GM12878 (cell line): ENCODE data around the gene KARS1. TPM values are rescaled to one million over a fixed set of nuclear protein-coding genes. Genes with fewer than 3 reads are reported as not detected.

Source experiments
- ATAC-seq: fragments of 200-7000 bp; cut with Tn5 transposase; 3 replicates; pipeline ENCODE4 v1.9.1; 2020; ENCODE audit warnings: mild to moderate bottlenecking, moderate library complexity
- BruUV-seq: library from RNA; stranded (reverse); fragments of 400-500 nt; replicated peaks from 2 replicates; lab custom pipeline; 2021; lab: Mats Ljungman, UMichigan
- CTCF ChIA-PET: fragments of 300-600 bp; sonication (Branson Sonifier 250); formaldehyde crosslinking; extraction: SDS; loops from one replicate; lab custom pipeline; 2021; ENCODE audit warnings: inconsistent platforms; lab: Yijun Ruan, JAX
- POLR2A ChIA-PET: fragments of 350-600 bp; formaldehyde crosslinking; extraction: SDS; loops from one replicate; lab custom pipeline; 2021; ENCODE audit warnings: inconsistent platforms; lab: Charles Lee
- RAD21 ChIA-PET: fragments of 300-600 bp; sonication (Branson Sonifier 250); formaldehyde crosslinking; loops from one replicate; lab custom pipeline; 2023; ENCODE audit warnings: antibody characterized with exemption; ENCODE audit not compliant: unreplicated experiment; lab: Charles Lee
- SMC1A ChIA-PET: fragments of 300-600 bp; sonication (Branson Sonifier 250); formaldehyde crosslinking; loops from one replicate; lab custom pipeline; 2023; ENCODE audit not compliant: unreplicated experiment, uncharacterized antibody; lab: Charles Lee
- DNase-seq: peaks from one replicate; pipeline ENCODE4 v3.0.0-alpha.2; 2011; ENCODE audit warnings: low read depth, low spot score
- FAIRE-seq: peaks from 3 replicates; lab custom pipeline; 2011; peaks lifted over from hg19 to GRCh38; lab: Jason Lieb, UNC
- H2AFZ ChIP-seq: 2 replicates; pipeline ENCODE4 v1.6.0; 2011; ENCODE audit warnings: low read depth, low read length, control low read depth; ENCODE audit not compliant: control insufficient read depth
- H3K27ac ChIP-seq: 2 replicates; pipeline ENCODE4 v1.5.1; 2011; ENCODE audit warnings: control low read depth; ENCODE audit not compliant: control insufficient read depth, insufficient read depth
- H3K27me3 ChIP-seq, 2 experiments: replicated peaks in 1 of 2; 2 replicates each; pipeline versions ENCODE4 v1.6.0 to v1.6.1; 2011; ENCODE audit warnings: low read length in 1 of 2; ENCODE audit not compliant: control insufficient read depth in 2 of 2, insufficient read depth in 2 of 2
- H3K36me3 ChIP-seq, 2 experiments: 2 replicates each; pipeline ENCODE4 v1.5.1; 2011; ENCODE audit warnings: low read length in 1 of 2; ENCODE audit not compliant: control insufficient read depth in 2 of 2, insufficient read depth in 2 of 2
- H3K4me1 ChIP-seq: 2 replicates; pipeline ENCODE4 v1.6.1; 2011; ENCODE audit warnings: mild to moderate bottlenecking, low read length, moderate library complexity, mixed read lengths; ENCODE audit not compliant: control insufficient read depth, insufficient read depth
- H3K4me2 ChIP-seq: 2 replicates; pipeline ENCODE4 v1.6.0; 2011; ENCODE audit warnings: control low read depth; ENCODE audit not compliant: control insufficient read depth, insufficient read depth
- H3K4me3 ChIP-seq: fragments of 200-600 bp; sonication (generic); 2 replicates; pipeline ENCODE4 v1.5.1; 2016
- H3K79me2 ChIP-seq: 2 replicates; pipeline ENCODE4 v1.6.0; 2011; ENCODE audit warnings: low read length; ENCODE audit not compliant: control insufficient read depth, insufficient read depth
- H3K9ac ChIP-seq: 2 replicates; pipeline ENCODE4 v1.8.0; 2011; ENCODE audit warnings: low read length, control low read depth, mixed read lengths; ENCODE audit not compliant: control insufficient read depth, insufficient read depth
- H3K9me3 ChIP-seq: replicated peaks from 3 replicates; pipeline ENCODE4 v1.5.1; 2011; ENCODE audit warnings: mild to moderate bottlenecking, low read length; ENCODE audit not compliant: control insufficient read depth, insufficient read depth
- H4K20me1 ChIP-seq: 2 replicates; pipeline ENCODE4 v1.6.0; 2011; ENCODE audit not compliant: control insufficient read depth, insufficient read depth
- CHD2 ChIP-seq: IDR thresholded peaks from 2 replicates; pipeline ENCODE4 v1.6.1; 2011; ENCODE audit warnings: low read depth, low read length, improper control_type of control experiment, borderline replicate concordance
- EED ChIP-seq: sonication (generic); IDR thresholded peaks from 2 replicates; pipeline ENCODE4 v1.6.1; 2016; ENCODE audit warnings: antibody characterized with exemption, low read depth
- EZH2 ChIP-seq: IDR thresholded peaks from 2 replicates; pipeline ENCODE4 v1.6.1; 2012; ENCODE audit warnings: low read depth, mild to moderate bottlenecking, control low read depth, inconsistent platforms, low read length, borderline replicate concordance; ENCODE audit not compliant: control insufficient read depth
- IRF4 ChIP-seq: IDR thresholded peaks from 2 replicates; pipeline ENCODE4 v1.6.1; 2011; ENCODE audit warnings: low read depth, low read length
- KDM1A ChIP-seq: fragments of 200-600 bp; sonication (generic); IDR thresholded peaks from 2 replicates; pipeline ENCODE4 v1.6.1; 2016; ENCODE audit warnings: borderline replicate concordance
- MXI1 ChIP-seq: fragments of 150-350 bp; IDR thresholded peaks from 2 replicates; pipeline ENCODE4 v1.6.1; 2011; ENCODE audit warnings: low read depth, mild to moderate bottlenecking, inconsistent platforms, low read length, improper control_type of control experiment
- MYB ChIP-seq: fragments of 150-350 bp; IDR thresholded peaks from 2 replicates; pipeline ENCODE4 v1.6.1; 2014; ENCODE audit warnings: mild to moderate bottlenecking, low read depth, low read length, borderline replicate concordance
- NFIC ChIP-seq: IDR thresholded peaks from 2 replicates; pipeline ENCODE4 v1.6.1; 2012; ENCODE audit warnings: low read depth, mild to moderate bottlenecking, inconsistent platforms, low read length, moderate library complexity
- RAD21 ChIP-seq: IDR thresholded peaks from 2 replicates; pipeline ENCODE4 v1.6.1; 2011; ENCODE audit warnings: mild to moderate bottlenecking, low read depth, low read length, moderate library complexity; ENCODE audit not compliant: insufficient read depth
- SMC3 ChIP-seq: IDR thresholded peaks from 2 replicates; pipeline ENCODE4 v1.6.1; 2011; ENCODE audit warnings: low read length, improper control_type of control experiment, borderline replicate concordance
- STAT1 ChIP-seq: fragments of 450-650 bp; conservative IDR thresholded peaks from 2 replicates; pipeline ENCODE4 v1.6.1; 2014; ENCODE audit warnings: antibody characterized with exemption, mild to moderate bottlenecking
- SUPT20H ChIP-seq: IDR thresholded peaks from 2 replicates; pipeline ENCODE4 v1.6.1; 2011; ENCODE audit warnings: low read depth, mild to moderate bottlenecking, low read length, moderate library complexity, borderline replicate concordance; ENCODE audit not compliant: control insufficient read depth
- ZBED1 ChIP-seq: IDR thresholded peaks from 2 replicates; pipeline ENCODE4 v1.6.1; 2016; ENCODE audit warnings: borderline replicate concordance
- WGBS: methylation state at CpG from one replicate; pipeline ENCODE4 v1.1.6; 2016; ENCODE audit warnings: low lambda C conversion rate; ENCODE audit not compliant: insufficient replicate concordance, insufficient coverage; ENCODE audit errors: missing lambda C conversion rate; 5-methylcytosine and 5-hydroxymethylcytosine counted together
- in situ Hi-C: fragments of 300-500 bp; cut with MboI; formaldehyde crosslinking; loops from 9 replicates; pipeline ENCODE4 v1.14.3; 2018; ENCODE audit warnings: mixed read lengths
- intact Hi-C: fragments of 100-400 bp; cut with micrococcal nuclease; formaldehyde crosslinking; loops from one replicate; pipeline ENCODE4 v1.14.2; 2022; ENCODE audit not compliant: unreplicated experiment
- polyA plus RNA-seq, 11 experiments: library from polyadenylated mRNA; depleted of rRNA in 4 of 11; unstranded in 6 of 11; stranded (reverse) in 5 of 11; fragments of >200 nt; fragmentation: Nextera tagmentation in 4 of 11; fragmentation: Illumina TruSeq in 1 of 11; extraction: Ambion mirVana in 4 of 11; extraction: Trizol in 1 of 11; gene quantifications; 1 replicate in 1 of 11; 2 replicates in 10 of 11; pipeline versions ENCODE4 v1.2.1 to v1.2.3, GENCODE V29; 2011 to 2016; ENCODE audit warnings: inconsistent platforms in 2 of 11, missing spikeins in 2 of 11, low read depth in 1 of 11
- total RNA-seq, 4 experiments: library from RNA; depleted of rRNA in 3 of 4; stranded (reverse); fragments of >200 nt in 3 of 4; fragmentation: Illumina TruSeq in 1 of 4; extraction: Trizol in 1 of 4; gene quantifications; 2 replicates each; pipeline versions ENCODE4 v1.2.1 to v1.2.3, GENCODE V29; 2013 to 2021
- TF ChIP-seq, protein P1 (sequence below): IDR thresholded peaks from 2 replicates; pipeline ENCODE4 v1.6.1; 2012; ENCODE audit warnings: low read depth, low read length, improper control_type of control experiment

Gene KARS1
- total and polyA plus RNA-seq, 10 of the 15 experiments (the other 5 are each of a cell fraction or from before 2014, with no cell fraction given): 187 to 312 (median 211) TPM

DNA sequence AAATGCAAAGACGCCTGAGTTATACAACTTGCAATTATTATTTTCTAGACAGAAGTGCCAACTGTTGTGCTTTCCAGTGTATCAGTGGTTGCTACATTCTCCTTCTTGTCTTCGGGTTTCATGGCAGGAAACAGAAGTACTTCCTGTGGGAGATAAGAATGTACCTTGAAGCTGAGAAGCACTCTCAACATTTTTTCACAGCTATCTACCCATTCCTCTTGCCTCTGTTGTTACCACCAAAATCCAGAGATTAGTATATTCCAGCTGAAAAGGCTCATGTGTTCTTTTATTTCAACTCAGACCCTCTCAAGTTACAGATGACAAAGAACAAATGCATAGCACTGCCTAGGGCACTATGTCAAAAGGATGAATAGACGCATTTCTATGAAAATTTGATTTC lies 19.6 kb downstream of the KARS1 start (continued):
- TF ChIP-seq CHD2 (no peak), NFIC (no peak), STAT1 (no peak), EZH2 (no peak), RAD21 (no peak)

DNA sequence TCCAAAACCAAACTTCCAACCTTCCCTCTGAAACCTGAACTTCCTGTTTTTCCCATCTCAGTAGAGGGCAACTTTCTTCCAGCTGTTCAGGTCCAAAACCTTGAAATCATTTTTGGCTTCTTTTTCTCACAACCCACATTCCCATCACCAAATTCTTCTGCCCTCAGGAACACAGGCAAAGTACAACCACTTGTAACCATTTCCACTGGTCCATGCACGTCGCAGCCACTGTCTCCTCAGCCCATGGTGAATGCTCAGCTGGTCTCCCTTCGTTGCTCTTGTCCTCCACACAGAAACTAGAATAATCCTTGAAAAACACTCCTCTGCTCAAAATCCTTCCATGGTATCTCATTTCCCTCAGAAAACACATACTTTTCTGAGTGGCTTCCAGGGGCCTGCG lies 20.7 kb downstream of the KARS1 start:
- no TSS peak for BruUV-seq
- no peak for DNase-seq
- Histone ChIP-seq H3K27ac (no peak overlapping the region), H3K4me1 (peaks cover under 1% of the 10 kb centered on the region; the same call in 1 of the 2 replicates), H3K9ac (no peak overlapping the region), H2AFZ (no peak overlapping the region), H3K79me2 (peaks cover 11% of the 10 kb centered on the region), H3K36me3 (peaks cover 17 to 45% of the 10 kb centered on the region in 2 experiments), H3K4me3 (no peak overlapping the region), H4K20me1 (no peaks in the 10 kb centered on the region), H3K4me2 (no peak overlapping the region), H3K27me3 (no peaks in the 10 kb centered on the region), H3K9me3 (no peaks in the 10 kb centered on the region)
- no peak for FAIRE-seq
- RAD21 ChIA-PET: no interaction called here
- intact Hi-C loops (no loop called here), in situ Hi-C loops (loop anchor here (10.0 kb wide), 1 partner anchor 162 kb away; the partner anchor contains the start of gene TMEM170A)
- no peak for ATAC-seq
- CTCF ChIA-PET: no interaction called here
- 97% methylated on average over 4 of the region's 4 CpGs for WGBS
- SMC1A ChIA-PET: interaction anchor here (0.6 kb wide), 1 partner anchor 106 kb away, joined by 3 read pairs; no protein-coding TSS in a partner anchor
- TF ChIP-seq CHD2: no peak
- no peak for TF ChIP-seq KDM1A
- TF ChIP-seq EED: no peak
- no peak for TF ChIP-seq IRF4
- TF ChIP-seq SUPT20H: no peak
- no peak for TF ChIP-seq ZBED1
- TF ChIP-seq MXI1: no peak
- no peak for TF ChIP-seq SMC3
- no peak for TF ChIP-seq MYB
- TF ChIP-seq, protein P1, sequence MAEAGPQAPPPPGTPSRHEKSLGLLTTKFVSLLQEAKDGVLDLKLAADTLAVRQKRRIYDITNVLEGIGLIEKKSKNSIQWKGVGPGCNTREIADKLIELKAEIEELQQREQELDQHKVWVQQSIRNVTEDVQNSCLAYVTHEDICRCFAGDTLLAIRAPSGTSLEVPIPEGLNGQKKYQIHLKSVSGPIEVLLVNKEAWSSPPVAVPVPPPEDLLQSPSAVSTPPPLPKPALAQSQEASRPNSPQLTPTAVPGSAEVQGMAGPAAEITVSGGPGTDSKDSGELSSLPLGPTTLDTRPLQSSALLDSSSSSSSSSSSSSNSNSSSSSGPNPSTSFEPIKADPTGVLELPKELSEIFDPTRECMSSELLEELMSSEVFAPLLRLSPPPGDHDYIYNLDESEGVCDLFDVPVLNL: no peak
- POLR2A ChIA-PET: no interaction called here
